ENCODE results near the gene CPD.

The CPD gene

DNA sequence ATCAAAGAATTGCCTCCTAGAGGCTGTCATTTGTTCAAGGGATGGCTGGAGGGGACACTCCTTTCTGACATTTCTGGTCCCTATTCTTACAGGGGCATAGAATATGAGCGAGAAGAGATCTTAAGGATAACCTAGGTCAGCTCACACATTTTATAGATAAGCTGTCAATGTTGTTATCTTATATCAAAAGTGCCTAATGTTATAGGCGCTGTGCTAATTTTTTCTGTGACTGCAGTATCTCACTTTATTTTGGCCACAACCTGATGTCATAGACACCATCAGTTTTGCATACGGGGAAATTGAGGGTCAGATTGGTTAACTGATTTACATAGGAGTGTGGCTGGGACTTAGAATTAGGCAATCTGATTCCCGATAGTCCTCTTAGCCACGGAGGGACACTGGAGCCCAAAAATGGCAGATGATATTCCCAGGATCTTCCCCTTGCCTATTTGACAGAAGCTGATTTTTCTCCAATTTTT is 1.2 kb downstream of the CPD start:
- no peak overlapping the region; the same call in 1 of the 2 replicates for H3K27ac ChIP-seq
- DNase-seq (ENCODE audit: low spot score) = no peak
- POLR2A ChIA-PET (ENCODE audit: low non-redundant PET) = no interaction called here
- CTCF ChIA-PET = interaction anchor here (0.6 kb wide), 1 partner anchor 16 kb away, joined by 4 read pairs; no protein-coding TSS in a partner anchor
- TF ChIP-seq, protein P1, sequence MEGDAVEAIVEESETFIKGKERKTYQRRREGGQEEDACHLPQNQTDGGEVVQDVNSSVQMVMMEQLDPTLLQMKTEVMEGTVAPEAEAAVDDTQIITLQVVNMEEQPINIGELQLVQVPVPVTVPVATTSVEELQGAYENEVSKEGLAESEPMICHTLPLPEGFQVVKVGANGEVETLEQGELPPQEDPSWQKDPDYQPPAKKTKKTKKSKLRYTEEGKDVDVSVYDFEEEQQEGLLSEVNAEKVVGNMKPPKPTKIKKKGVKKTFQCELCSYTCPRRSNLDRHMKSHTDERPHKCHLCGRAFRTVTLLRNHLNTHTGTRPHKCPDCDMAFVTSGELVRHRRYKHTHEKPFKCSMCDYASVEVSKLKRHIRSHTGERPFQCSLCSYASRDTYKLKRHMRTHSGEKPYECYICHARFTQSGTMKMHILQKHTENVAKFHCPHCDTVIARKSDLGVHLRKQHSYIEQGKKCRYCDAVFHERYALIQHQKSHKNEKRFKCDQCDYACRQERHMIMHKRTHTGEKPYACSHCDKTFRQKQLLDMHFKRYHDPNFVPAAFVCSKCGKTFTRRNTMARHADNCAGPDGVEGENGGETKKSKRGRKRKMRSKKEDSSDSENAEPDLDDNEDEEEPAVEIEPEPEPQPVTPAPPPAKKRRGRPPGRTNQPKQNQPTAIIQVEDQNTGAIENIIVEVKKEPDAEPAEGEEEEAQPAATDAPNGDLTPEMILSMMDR (conservative IDR thresholded peaks at IDR 0.05; ENCODE audit: low read depth) = no peak

GRCh38 chr17:30380643-30381339 is 2.1 kb downstream of the CPD start:
- POLR2A ChIA-PET (ENCODE audit: low non-redundant PET) = no interaction called here
- H3K27ac ChIP-seq = no peak overlapping the region
- DNase-seq (ENCODE audit: low spot score) = no peak
- CTCF ChIA-PET = no interaction called here
- TF ChIP-seq, protein P1 (conservative IDR thresholded peaks at IDR 0.05; ENCODE audit: low read depth) = no peak

DNA sequence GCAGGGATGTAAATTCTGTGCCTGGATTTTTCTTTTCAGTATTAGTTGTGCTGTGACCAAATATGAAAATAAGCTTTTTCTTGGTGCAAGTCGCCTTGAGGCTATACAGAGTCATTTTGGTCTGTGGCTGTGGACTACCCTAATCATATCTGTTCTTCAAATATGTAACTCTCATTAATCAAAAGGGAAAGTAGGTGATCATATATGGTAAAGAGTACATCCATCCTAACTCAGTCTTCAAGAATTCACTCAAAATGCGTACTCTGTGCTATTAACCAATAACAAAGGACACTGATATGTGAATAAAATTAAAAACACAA is 2.6 kb downstream of the CPD start:
- ChIA-PET POLR2A (ENCODE audit: low non-redundant PET) (no interaction called here), CTCF (no interaction called here)
- TF ChIP-seq, protein P1 (conservative IDR thresholded peaks at IDR 0.05; ENCODE audit: low read depth) = no peak
- no peak overlapping the region for H3K27ac ChIP-seq
- DNase-seq (ENCODE audit: low spot score) = no peak

GRCh38 chr17:30382345-30382744 is 3.6 kb downstream of the CPD start:
- no peak overlapping the region for H3K27ac ChIP-seq
- no peak for DNase-seq (ENCODE audit: low spot score)
- ChIA-PET CTCF (no interaction called here), POLR2A (ENCODE audit: low non-redundant PET) (no interaction called here)
- TF ChIP-seq, protein P1 (conservative IDR thresholded peaks at IDR 0.05; ENCODE audit: low read depth) = no peak

- POLR2A ChIA-PET (ENCODE audit: low non-redundant PET) = no interaction called here
- H3K27ac ChIP-seq = no peak overlapping the region
These were observed 9.8 kb downstream of the CPD start for GRCh38 chr17:30388321-30389179.

GRCh38 chr17:30389756-30390300 is 11.1 kb downstream of the CPD start:
- H3K27ac ChIP-seq = no peak overlapping the region
- no peak for DNase-seq (ENCODE audit: low spot score)
- TF ChIP-seq, protein P1 (conservative IDR thresholded peaks at IDR 0.05; ENCODE audit: low read depth) = no peak
- POLR2A ChIA-PET (ENCODE audit: low non-redundant PET) = no interaction called here
- CTCF ChIA-PET = no interaction called here

More at GRCh38 chr17:30388321-30389179, 9.8 kb downstream of the CPD start:
- TF ChIP-seq, protein P1 (conservative IDR thresholded peaks at IDR 0.05; ENCODE audit: low read depth) = no peak
- CTCF ChIA-PET = interaction anchor here (0.7 kb wide), 1 partner anchor 15 kb away, joined by 3 read pairs; no protein-coding TSS in a partner anchor
- DNase-seq (ENCODE audit: low spot score) = no peak

Data from RWPE1 (cell line).